ENCODE data around the gene B4GALT6. TPM values are rescaled to one million over a fixed set of nuclear protein-coding genes. Genes with fewer than 3 reads are reported as not detected.

Gene B4GALT6
- total RNA-seq, 2 experiments from 2014 or later: 1.7 to 2.4 TPM

DNA sequence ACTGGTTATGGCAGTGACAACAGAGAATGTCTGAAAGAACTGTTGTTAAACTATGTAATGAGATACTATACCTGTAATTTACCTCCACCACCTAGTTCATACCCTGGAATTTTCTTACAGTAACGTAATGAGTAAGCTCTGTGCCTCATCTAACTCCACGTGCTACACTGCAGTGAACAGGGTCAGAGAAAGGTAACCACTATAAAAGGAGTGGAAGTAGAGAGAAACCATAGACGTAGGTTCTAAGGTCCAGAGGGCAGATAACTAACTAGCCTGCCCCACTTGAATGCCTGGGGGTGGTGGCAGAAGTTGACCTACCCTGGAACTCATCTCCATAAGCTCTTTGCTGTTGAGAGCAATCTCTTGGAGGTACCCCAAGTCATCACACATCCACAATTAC lies 32.0 kb upstream of the B4GALT6 start:
- DNase-seq (no peak), ATAC-seq (no peak)
- Mint-ChIP-seq H3K9me3 (peaks cover 8% of the 10 kb centered on the region), H3K4me3 (no peak overlapping the region), H3K36me3 (ENCODE audit: low read depth) (no peaks in the 10 kb centered on the region), H3K27me3 (no peaks in the 10 kb centered on the region), H3K27ac (no peak overlapping the region), H3K4me1 (ENCODE audit: low read depth) (no peaks in the 10 kb centered on the region)
- TF ChIP-seq CTCF (IDR thresholded peaks at IDR 0.05): no peak
- ChIA-PET POLR2A (no interaction called here), CTCF (no interaction called here)
- intact Hi-C loops (cut with micrococcal nuclease): no loop called here

- intact Hi-C loops (cut with micrococcal nuclease): no loop called here
- ATAC-seq (no peak), DNase-seq (no peak)
- ChIA-PET POLR2A (no interaction called here), CTCF (no interaction called here)
- Mint-ChIP-seq H3K4me3 (no peak overlapping the region), H3K36me3 (ENCODE audit: low read depth) (no peaks in the 10 kb centered on the region), H3K9me3 (no peaks in the 10 kb centered on the region), H3K4me1 (ENCODE audit: low read depth) (no peaks in the 10 kb centered on the region), H3K27ac (no peak overlapping the region), H3K27me3 (no peaks in the 10 kb centered on the region)
- no peak for TF ChIP-seq CTCF (IDR thresholded peaks at IDR 0.05)
Measured at GRCh38 chr18:31711365-31712172, 27.2 kb upstream of the B4GALT6 start.

GRCh38 chr18:31710826-31711225 lies 26.4 kb upstream of the B4GALT6 start:
- H3K36me3 Mint-ChIP-seq (ENCODE audit: low read depth): no peaks in the 10 kb centered on the region
- H3K27me3 Mint-ChIP-seq: no peaks in the 10 kb centered on the region
- DNase-seq: no peak
- no peak overlapping the region for H3K4me3 Mint-ChIP-seq
- H3K9me3 Mint-ChIP-seq: no peaks in the 10 kb centered on the region
- intact Hi-C loops (cut with micrococcal nuclease): no loop called here
- ChIA-PET CTCF (no interaction called here), POLR2A (no interaction called here)
- no peak overlapping the region for H3K27ac Mint-ChIP-seq
- no peak for TF ChIP-seq CTCF (IDR thresholded peaks at IDR 0.05)
- ATAC-seq: no peak
- no peaks in the 10 kb centered on the region for H3K4me1 Mint-ChIP-seq (ENCODE audit: low read depth)

- ChIA-PET CTCF (interaction anchor here (1.2 to 4.3 kb wide), 2 partner anchors 15 to 21 kb away, joined by 3 to 26 read pairs; no protein-coding TSS in a partner anchor), POLR2A (no interaction called here)
- TF ChIP-seq CTCF (IDR thresholded peaks at IDR 0.05): no peak
- H3K4me3 Mint-ChIP-seq: no peak overlapping the region
- intact Hi-C loops (cut with micrococcal nuclease): no loop called here
- no peak overlapping the region for H3K27ac Mint-ChIP-seq
- no peaks in the 10 kb centered on the region for H3K27me3 Mint-ChIP-seq
- no peaks in the 10 kb centered on the region for H3K4me1 Mint-ChIP-seq (ENCODE audit: low read depth)
- no peaks in the 10 kb centered on the region for H3K36me3 Mint-ChIP-seq (ENCODE audit: low read depth)
- DNase-seq (no peak), ATAC-seq (no peak)
- H3K9me3 Mint-ChIP-seq: no peaks in the 10 kb centered on the region
Measured at GRCh38 chr18:31707815-31708214, 23.4 kb upstream of the B4GALT6 start.

GRCh38 chr18:31702449-31702848 lies 18.1 kb upstream of the B4GALT6 start:
- POLR2A ChIA-PET: no interaction called here
- CTCF ChIA-PET: interaction anchor here (0.5 to 2.3 kb wide), 4 partner anchors 18 to 380 kb away, joined by 3 to 15 read pairs (median 4); no protein-coding TSS in a partner anchor
- H3K36me3 Mint-ChIP-seq (ENCODE audit: low read depth): no peaks in the 10 kb centered on the region
- H3K4me1 Mint-ChIP-seq (ENCODE audit: low read depth): peaks cover 3% of the 10 kb centered on the region
- H3K27ac Mint-ChIP-seq: no peak overlapping the region
- H3K9me3 Mint-ChIP-seq: no peaks in the 10 kb centered on the region
- TF ChIP-seq CTCF (IDR thresholded peaks at IDR 0.05): no peak
- no peak overlapping the region for H3K4me3 Mint-ChIP-seq
- no peak for DNase-seq
- intact Hi-C loops (cut with micrococcal nuclease): no loop called here
- ATAC-seq: no peak
- H3K27me3 Mint-ChIP-seq: no peaks in the 10 kb centered on the region
